Left lobe of liver (tissue), 2 donors: ENCODE measurements around the gene HBA1. TPM values are rescaled to one million over a fixed set of nuclear protein-coding genes. Genes with fewer than 3 reads are reported as not detected.
A peak's percentile ranks its signal among the peaks of the same experiment; 100 is the strongest.
"Not testable (repeated sequence)": the region's sequence is repeated elsewhere in the genome, so short reads cannot be mapped to it uniquely, and the experiment has no call there.

ENCODE experiments used
- ATAC-seq: fragments of 200-7000 bp; cut with Tn5 transposase; one replicate; pipeline ENCODE4 v1.9.1; 2020; ENCODE audit warnings: mild to moderate bottlenecking, moderate library complexity
- DNase-seq: peaks from one replicate; pipeline ENCODE4 v3.0.0-alpha.2; 2020; ENCODE audit warnings: low spot score
- total RNA-seq: library from RNA; stranded (reverse); gene quantifications from one replicate; pipeline ENCODE4 v1.2.1, GENCODE V29; 2021
- donor health status: DM: no; HTN: no; CAD: no; lungs with moderate emphysema.
- donor health status: DM: no; HTN: yes; CAD: no.

HBA1 gene
- total RNA-seq, 1 donor from 2014 or later: 112 TPM

- ATAC-seq (no peak), DNase-seq (no peak)
Measured at GRCh38 chr16:159136-159849, 17.2 kb upstream of the HBA1 start.

- DNase-seq, ATAC-seq: not testable (repeated sequence)
Measured at GRCh38 chr16:160242-160641, 16.2 kb upstream of the HBA1 start.

DNA sequence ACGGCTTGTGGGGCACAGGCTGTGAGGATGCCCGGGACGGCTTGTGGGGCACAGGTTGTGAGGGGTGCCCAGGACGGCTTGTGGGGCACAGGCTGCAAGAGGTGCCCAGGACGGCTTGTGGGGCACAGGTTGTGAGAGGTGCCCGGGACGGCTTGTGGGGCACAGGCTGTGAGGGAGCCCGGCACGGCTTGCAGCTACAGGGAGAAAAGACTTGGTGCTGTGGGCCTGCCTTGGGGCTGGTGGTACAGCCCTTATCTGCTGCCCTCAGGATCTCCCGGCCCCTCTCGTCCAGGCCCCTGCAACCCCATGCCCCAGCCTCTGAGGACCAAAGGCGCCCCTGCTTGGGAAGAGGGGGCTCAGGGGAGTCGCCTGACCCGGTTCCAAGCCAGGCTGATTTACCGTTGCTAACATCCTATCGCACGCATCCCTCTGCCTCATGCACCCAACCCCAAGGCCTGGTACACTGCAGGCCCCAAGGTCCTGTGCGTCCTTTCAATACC, 15.7 kb upstream of the HBA1 start:
- DNase-seq (no peak), ATAC-seq (no peak)

- DNase-seq (no peak), ATAC-seq (no peak)
Measured at GRCh38 chr16:162271-162991, 14.0 kb upstream of the HBA1 start.

- DNase-seq, ATAC-seq: not testable (repeated sequence)
Measured at GRCh38 chr16:163139-163538, 13.3 kb upstream of the HBA1 start.

DNA sequence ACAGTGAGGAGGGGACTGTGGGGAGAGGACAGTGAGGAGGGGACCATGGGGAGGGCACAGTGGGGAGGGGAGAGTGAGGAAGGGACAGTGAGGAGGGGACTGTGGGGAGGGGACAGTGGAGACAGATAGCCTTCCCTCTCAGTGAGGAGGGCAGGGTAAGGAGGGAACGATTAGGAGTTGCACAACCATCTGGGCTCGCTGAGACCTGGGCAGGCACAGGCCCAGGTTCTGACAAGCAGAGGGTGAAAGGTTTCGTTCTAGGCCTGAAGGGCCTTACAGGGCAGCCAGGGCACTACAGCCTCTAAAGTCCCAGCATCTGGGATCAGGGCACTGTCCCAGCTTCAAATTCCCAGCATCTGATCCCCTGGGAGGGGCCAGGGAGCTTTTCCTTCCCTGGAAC, 12.8 kb upstream of the HBA1 start:
- DNase-seq: not testable (repeated sequence)
- peak; percentile 94 for ATAC-seq

DNA sequence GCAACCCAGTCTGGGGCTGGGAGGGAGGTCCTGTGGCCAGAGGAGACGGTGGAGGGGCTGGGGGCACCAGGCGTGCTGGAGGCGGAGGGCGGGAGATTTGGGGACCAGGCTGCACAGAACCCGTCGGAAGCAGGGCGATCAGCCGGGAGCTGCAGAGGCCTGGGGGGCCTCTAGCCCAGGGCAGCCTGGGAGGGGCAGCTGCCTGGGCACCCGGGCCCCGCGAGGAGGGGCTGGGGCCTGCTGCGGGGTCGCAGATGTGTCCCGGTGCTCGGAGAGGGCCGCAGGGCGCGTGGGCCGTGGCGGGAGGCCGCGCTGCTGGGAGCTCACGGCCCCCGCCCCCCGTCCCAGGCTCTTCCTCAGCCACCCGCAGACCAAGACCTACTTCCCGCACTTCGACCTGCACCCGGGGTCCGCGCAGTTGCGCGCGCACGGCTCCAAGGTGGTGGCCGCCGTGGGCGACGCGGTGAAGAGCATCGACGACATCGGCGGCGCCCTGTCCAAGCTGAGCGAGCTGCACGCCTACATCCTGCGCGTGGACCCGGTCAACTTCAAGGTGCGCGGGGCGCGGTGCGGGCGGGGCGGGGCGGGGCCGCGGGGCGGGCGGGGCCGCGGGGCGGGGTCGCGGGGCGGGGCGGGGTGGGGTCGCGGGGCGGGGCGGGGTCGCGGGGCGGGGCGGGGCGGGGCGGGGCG, 12.2 kb upstream of the HBA1 start:
- ATAC-seq: peak; percentile 5
- DNase-seq: not testable (repeated sequence)

- ATAC-seq (no peak), DNase-seq (no peak)
Measured at GRCh38 chr16:164827-165538, 11.5 kb upstream of the HBA1 start.

GRCh38 chr16:165539-166374, 10.7 kb upstream of the HBA1 start, which contains the start of gene HBM:
TSS of gene HBM (plus strand) at chr16:165978. CDS start at chr16:165998, 20 bp downstream.
- DNase-seq (no peak), ATAC-seq (no peak)

GRCh38 chr16:166375-167121, 9.9 kb upstream of the HBA1 start:
- DNase-seq (no peak), ATAC-seq (no peak)

DNA sequence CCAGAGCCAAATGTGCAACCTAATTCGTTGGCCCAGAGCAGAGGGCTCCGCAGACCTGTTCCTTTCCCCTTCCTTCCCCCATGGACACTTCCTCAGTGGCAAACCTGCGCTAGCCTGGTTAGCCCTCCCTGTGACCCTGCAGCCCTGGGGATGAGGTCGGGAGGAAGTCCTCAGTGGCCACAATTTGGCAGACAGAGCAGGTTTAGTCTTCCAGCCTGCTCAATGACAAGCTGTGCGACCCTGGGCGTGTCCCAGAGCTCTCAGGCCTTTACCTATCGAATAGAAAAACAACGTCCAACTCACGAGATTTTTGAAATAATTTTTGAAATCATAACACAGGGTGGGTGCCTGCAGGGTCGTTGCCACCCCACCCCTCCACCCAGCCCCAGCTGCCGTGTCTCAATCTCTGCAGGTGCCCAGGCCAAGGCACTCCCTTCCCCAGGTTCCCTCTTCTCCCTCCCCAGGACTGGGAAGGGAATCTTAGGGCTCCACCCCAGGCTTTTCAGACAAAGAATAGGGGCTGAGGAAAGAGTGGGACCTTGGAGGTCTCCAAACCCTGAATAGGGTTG, 9.3 kb upstream of the HBA1 start:
- DNase-seq (no peak), ATAC-seq (no peak)

- no peak for ATAC-seq
- DNase-seq: no peak
Measured at GRCh38 chr16:168424-168823, 8.1 kb upstream of the HBA1 start.

DNA sequence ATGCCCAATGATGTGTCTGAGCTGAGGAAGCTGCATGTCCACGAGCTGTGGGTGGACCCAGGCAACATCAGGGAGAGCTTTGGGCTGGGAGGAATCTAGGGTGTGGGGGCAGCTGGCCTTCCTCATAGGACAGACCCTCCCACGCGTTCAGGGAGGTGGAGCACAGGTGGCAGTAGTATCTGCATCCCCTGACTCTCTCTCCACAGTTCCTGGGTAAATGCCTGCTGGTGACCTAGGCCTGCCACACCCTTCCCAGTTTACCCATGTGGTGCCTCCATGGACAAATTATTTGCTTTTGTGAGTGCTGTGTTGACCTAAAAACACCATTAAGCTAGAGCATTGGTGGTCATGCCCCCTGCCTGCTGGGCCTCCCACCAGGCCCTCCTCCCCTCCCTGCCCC, 7.5 kb upstream of the HBA1 start:
- ATAC-seq: no peak
- no peak for DNase-seq

DNA sequence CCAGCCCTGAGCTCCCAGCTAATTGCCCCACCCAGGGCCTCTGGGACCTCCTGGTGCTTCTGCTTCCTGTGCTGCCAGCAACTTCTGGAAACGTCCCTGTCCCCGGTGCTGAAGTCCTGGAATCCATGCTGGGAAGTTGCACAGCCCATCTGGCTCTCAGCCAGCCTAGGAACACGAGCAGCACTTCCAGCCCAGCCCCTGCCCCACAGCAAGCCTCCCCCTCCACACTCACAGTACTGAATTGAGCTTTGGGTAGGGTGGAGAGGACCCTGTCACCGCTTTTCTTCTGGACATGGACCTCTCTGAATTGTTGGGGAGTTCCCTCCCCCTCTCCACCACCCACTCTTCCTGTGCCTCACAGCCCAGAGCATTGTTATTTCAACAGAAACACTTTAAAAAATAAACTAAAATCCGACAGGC, 6.4 kb upstream of the HBA1 start:
- peak; percentile 76 for ATAC-seq
- not testable (repeated sequence) for DNase-seq

- ATAC-seq: no peak
- DNase-seq: no peak
Measured at GRCh38 chr16:170788-171187, 5.7 kb upstream of the HBA1 start.

DNA sequence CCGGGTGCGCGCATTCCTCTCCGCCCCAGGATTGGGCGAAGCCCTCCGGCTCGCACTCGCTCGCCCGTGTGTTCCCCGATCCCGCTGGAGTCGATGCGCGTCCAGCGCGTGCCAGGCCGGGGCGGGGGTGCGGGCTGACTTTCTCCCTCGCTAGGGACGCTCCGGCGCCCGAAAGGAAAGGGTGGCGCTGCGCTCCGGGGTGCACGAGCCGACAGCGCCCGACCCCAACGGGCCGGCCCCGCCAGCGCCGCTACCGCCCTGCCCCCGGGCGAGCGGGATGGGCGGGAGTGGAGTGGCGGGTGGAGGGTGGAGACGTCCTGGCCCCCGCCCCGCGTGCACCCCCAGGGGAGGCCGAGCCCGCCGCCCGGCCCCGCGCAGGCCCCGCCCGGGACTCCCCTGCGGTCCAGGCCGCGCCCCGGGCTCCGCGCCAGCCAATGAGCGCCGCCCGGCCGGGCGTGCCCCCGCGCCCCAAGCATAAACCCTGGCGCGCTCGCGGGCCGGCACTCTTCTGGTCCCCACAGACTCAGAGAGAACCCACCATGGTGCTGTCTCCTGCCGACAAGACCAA, 4.0 kb upstream of the HBA1 start, which contains the start of gene HBA2:
HBA2 (plus strand) TSS at position 503 of the 568 bp plus-strand sequence; CDS start at position 540, 37 bp downstream.
- ATAC-seq, DNase-seq: not testable (repeated sequence)

DNA sequence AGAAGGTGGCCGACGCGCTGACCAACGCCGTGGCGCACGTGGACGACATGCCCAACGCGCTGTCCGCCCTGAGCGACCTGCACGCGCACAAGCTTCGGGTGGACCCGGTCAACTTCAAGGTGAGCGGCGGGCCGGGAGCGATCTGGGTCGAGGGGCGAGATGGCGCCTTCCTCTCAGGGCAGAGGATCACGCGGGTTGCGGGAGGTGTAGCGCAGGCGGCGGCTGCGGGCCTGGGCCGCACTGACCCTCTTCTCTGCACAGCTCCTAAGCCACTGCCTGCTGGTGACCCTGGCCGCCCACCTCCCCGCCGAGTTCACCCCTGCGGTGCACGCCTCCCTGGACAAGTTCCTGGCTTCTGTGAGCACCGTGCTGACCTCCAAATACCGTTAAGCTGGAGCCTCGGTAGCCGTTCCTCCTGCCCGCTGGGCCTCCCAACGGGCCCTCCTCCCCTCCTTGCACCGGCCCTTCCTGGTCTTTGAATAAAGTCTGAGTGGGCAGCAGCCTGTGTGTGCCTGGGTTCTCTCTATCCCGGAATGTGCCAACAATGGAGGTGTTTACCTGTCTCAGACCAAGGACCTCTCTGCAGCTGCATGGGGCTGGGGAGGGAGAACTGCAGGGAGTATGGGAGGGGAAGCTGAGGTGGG, 3.1 kb upstream of the HBA1 start:
- not testable (repeated sequence) for ATAC-seq, DNase-seq
